CD4-positive, alpha-beta T cell treated with Interleukin-4 for 1 hour (primary cell): ENCODE data around the gene PAX6.

ENCODE experiments used
- DNase-seq, 2 donors: peaks; one replicate each; pipeline ENCODE4 v3.0.0-alpha.2; 2020 to 2022

PAX6 gene

DNA sequence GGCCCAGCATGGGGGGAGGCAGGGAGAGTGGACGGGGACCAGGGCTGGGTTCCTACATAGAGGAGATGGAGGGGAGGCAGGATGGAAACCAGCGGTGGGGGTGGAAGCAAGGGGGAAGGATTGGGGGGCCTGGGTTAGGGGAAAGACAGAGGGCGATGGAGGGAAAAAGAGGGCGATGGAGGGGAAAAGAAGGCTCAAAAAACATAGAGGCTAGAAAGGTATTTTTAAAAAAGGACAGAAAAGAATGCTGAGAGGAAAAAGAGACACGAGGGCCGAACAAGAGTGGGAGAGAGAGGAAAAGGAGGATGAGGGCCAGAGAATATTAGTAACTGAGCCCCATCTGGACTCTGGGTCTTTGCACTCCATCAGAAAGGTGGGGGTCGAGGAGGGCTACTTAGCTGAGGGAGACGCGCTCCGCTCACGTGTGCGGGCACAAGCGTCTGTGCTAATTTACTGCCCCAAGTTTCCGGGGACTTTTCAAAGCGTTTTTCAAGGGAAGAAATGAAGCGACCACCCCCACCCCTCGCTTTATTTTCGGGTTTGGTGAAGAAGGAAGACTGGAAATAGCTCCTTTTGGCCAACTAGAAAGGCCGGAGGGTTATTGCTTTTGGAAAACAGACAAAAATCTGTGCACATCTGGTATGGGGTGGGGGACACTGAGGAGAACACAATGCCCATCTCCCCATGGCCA, 14.5 kb downstream of the PAX6 start:
- no peak for DNase-seq

DNA sequence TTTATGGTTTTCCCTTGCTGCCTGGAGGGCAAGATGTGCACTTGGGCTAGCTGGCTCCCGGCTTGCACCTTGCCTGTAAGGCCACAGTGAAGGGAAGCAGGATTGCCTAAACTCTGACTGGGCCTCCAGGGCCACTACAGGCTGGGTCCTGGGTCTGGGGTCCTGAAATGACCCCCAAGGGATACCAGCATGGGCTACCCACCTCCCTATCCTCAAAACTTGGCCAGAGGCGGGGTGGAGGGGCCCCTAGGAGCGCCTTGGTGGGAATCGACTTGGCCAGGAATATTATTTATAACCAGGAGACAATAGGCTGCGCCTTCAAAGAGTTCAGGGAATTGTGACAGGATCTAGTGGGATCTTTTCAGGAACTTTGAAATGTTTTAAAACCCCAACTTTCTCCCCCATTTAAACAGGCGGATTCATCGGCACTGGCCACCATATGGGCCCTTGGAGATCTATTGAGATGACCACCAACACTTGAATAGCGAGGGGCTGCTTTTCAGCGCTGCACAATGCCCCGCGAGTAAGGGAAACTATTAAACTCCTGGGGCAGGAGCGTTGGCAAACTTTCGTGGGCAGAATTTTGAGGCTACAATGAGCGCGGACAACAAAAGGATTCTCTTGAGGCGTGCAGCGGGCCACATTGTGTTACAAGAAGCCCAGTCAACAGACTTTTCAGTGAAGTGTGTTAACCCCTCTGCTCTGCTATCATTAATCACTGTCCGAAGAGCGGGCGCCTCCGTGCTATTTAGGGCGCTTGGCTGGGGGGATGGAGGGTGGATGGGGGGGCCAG, 15.2 kb downstream of the PAX6 start:
- no peak for DNase-seq

- no peak for DNase-seq
These were observed 16.6 kb downstream of the PAX6 start for GRCh38 chr11:31794548-31794947.

DNA sequence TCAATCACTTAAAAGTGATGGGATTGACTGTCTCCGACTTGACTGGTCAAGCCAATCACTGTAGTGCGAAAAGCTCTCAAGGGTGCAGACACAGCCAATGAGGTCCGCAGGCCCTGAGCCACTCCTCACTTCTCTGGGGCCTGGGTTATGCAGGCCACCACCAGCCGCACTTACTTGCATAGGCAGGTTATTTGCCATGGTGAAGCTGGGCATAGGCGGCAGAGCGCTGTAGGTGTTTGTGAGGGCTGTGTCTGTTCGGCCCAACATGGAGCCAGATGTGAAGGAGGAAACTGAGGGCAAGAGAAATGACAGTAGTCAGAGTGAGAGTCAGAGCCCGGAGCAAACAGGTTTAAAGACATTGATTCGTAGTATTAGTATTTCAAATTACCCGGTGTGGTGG, 17.9 kb downstream of the PAX6 start:
- DNase-seq, result no peak

- DNase-seq, result no peak
These were observed 18.7 kb downstream of the PAX6 start for GRCh38 chr11:31792456-31792855.

GRCh38 chr11:31792036-31792435, 19.1 kb downstream of the PAX6 start:
- DNase-seq, result no peak

- no peak for DNase-seq
These were observed 20.5 kb downstream of the PAX6 start for GRCh38 chr11:31790649-31791048.

DNA sequence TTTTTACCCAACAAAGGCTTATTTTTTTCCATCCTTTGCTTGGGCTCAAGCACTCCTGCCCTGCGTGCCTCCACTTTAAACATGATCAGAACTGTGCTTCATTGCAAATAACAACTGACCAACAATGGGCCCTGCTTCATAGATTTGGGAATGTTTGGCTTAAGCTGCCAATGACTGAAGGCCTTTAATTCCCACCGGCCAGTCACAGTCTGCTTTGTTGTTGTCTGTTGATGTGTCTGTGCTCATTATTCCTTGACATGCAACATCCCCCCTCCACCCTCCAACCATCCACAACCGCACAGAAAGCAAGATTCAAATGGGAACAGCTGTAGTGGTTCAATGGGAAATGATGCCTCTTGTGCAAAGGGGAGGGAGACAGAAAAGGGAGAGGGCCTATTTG, 23.0 kb downstream of the PAX6 start:
- DNase-seq, result no peak

- DNase-seq, result no peak
These were observed 24.0 kb downstream of the PAX6 start for GRCh38 chr11:31786996-31787685.

DNA sequence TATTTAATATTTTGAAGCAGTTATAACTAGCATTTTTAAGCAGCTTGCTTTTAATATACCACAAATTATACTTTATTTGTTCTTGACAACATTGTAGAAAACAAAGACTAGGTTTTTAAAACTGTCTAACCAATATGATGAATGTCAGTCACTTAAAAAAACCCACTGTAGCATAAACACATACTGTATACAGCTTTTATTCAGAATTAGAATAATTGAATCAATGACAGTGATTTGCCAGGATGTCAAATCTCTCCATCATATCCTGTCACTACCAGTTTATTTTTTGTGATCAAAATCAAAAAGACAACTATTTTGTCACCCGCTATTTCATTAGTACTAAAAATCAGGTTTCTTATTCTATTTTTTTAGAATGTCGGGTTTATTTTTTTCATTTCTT, 26.5 kb downstream of the PAX6 start:
- no peak for DNase-seq

DNA sequence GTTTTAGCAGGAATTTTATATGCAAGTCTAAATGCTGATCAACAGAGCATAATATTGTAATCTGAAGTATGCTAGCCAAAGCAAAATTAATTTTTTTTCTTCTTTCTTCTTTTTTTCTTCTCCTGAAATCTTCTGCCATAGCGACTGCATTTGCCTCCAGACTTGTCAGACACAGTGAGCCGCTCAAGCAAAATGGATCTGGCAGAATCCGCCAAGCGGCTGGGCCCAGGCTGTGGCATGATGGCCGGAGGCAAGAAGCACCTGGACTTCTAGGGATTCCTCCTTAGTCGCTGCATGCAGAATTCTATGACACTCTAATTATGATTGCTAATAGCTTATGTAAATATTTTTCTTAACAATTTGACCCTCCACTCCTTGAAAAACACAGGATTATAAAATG, 27.9 kb downstream of the PAX6 start:
- no peak for DNase-seq

- DNase-seq, result no peak
These were observed 28.9 kb downstream of the PAX6 start for GRCh38 chr11:31782257-31782656.

DNA sequence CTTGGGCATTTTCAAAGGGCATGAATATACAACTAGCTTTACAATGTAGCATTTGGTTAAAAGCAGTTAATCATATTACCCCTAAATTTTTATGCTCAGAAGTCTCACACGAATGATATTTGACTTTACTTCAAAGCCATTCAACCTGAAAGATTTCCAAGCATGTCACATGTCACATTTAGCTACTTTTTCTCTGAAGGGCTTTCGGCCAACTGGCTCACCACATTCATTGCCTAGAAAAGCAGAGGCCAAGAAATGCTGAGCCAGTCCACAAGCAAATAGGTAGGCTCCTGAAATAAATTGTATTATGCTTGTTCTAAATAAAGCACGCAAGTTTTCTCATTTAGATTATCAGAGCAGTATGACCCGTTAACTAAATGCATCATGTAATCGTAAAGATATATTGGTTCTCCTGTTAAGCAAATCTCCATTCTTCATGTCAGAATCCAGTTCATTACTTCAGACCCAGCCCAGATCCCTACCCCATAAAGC, 30.6 kb downstream of the PAX6 start:
- no peak for DNase-seq

- DNase-seq, result no peak
These were observed 31.0 kb downstream of the PAX6 start for GRCh38 chr11:31780078-31780477.

- DNase-seq, result no peak
These were observed 31.7 kb downstream of the PAX6 start for GRCh38 chr11:31779374-31779791.

DNA sequence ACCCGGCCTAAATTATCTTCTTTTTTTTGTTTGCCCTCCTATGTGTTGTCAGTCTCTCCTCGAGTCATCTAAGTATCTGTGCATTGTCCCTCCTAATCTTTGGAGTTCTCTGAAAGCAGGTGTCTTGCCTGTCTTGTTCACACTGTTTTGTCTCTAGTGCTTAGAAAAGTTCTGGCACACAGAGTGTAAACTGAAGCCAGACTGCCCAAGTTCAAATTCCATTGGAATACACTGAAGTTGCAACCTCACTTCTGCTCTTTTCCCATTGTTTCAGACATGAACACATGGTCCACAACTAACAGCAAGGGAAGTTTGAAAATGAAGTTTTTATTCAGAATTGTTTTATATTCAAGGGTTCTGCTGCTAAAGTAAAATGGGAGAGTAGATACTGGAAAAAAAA, 38.7 kb downstream of the PAX6 start:
- DNase-seq, result no peak

DNA sequence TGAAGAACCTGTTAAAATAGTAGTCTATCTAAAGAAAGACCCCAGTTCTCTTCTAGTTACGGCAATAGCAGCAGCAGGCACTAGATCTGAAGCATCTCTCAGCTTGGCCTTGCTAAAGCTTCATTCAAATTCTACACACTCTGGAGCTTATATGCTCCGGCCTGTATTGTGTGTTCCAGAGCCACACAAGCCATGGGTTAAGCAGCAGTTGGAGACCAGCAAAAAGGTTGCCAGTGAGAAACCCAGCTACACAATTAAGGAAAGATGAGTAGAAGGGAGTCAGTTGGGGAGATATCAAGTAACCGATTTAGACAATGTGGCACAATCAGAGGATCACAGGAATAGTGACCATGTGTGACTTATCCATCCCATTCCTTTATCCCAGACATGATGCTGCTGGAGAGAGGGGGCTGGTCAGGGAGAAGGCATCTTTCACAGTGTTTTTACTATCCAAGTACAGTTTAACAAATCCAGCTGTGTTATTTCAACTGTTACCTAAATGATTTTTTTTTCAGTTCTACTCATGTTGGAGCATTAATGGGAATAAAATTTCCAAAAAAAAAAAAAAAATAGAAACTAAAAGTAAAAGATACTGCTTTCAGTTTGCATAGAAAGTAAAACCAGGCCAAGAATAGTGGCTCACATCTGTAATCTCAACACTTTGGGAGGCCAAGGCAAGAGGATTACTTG, 41.0 kb downstream of the PAX6 start:
- no peak for DNase-seq

- DNase-seq, result no peak
These were observed 42.1 kb downstream of the PAX6 start for GRCh38 chr11:31768749-31769640.

GRCh38 chr11:31767685-31768084, 43.4 kb downstream of the PAX6 start:
- no peak for DNase-seq

- DNase-seq, result no peak
These were observed 44.1 kb downstream of the PAX6 start for GRCh38 chr11:31767066-31767465.

DNA sequence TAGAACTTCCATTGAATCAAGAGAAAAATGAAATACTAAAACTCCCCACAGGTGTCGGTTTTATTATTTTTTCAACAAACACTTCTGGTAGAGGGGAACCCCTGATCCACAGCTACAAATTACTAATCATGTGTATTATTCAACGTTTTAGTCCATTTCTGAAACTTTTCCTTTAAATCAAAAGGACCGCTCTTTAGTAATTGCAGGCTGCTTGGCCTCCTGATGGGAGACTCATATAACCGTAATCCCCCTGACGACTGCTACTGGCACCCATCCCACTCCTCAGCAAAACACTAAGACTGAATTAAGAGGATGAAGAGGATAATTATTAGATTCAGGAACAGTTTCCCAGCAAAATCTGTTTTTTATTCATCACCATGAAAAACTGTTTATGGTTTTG, 46.4 kb downstream of the PAX6 start:
- DNase-seq, result no peak

- no peak for DNase-seq
These were observed 46.9 kb downstream of the PAX6 start for GRCh38 chr11:31764261-31764660.
